Esophagus muscularis mucosa (tissue), 4 donors: Measurements from ENCODE around the gene CYYR1. TPM values are rescaled to one million over a fixed set of nuclear protein-coding genes. Genes with fewer than 3 reads are reported as not detected.

Experiments
- DNase-seq: peaks from one replicate; pipeline ENCODE4 v3.0.0-alpha.2; 2017; ENCODE audit errors: extremely low spot score
- H3K27ac ChIP-seq, 4 donors: fragments of 200-600 bp; sonication (generic); replicated peaks in 1 of 4; 1 replicate in 3 of 4; 2 replicates in 1 of 4; pipeline ENCODE4 v1.5.1; 2016 to 2019; ENCODE audit warnings: mild to moderate bottlenecking in 1 of 4
- H3K27me3 ChIP-seq, 4 donors: fragments of 200-600 bp; sonication (generic); one replicate each; pipeline versions ENCODE4 v1.5.1 to v1.6.0; 2016 to 2019
- H3K36me3 ChIP-seq, 4 donors: fragments of 200-600 bp; sonication (generic); one replicate each; pipeline ENCODE4 v1.5.1; 2016 to 2019
- H3K4me1 ChIP-seq, 4 donors: fragments of 200-600 bp; sonication (generic); one replicate each; pipeline ENCODE4 v1.5.1; 2016 to 2019
- H3K4me3 ChIP-seq, 4 donors: fragments of 200-600 bp; sonication (generic); 1 replicate in 2 of 4; 2 replicates in 2 of 4; pipeline ENCODE4 v1.5.1; 2016 to 2019; ENCODE audit warnings: mild to moderate bottlenecking in 4 of 4, moderate library complexity in 1 of 4
- H3K9me3 ChIP-seq, 4 donors: fragments of 200-600 bp; sonication (generic); 1 replicate in 3 of 4; 2 replicates in 1 of 4; pipeline ENCODE4 v1.5.1; 2016 to 2019
- CTCF ChIP-seq, 3 experiments: fragments of 200-600 bp in 2 of 3; fragments of 450-650 bp in 1 of 3; sonication (generic) in 2 of 3; IDR thresholded peaks; one replicate each; pipeline ENCODE4 v1.5.1; 2017 to 2019; ENCODE audit warnings: antibody characterized with exemption in 3 of 3, mild to moderate bottlenecking in 2 of 3, moderate library complexity in 1 of 3
- EP300 ChIP-seq: sonication (generic); formaldehyde crosslinking; IDR thresholded peaks from one replicate; pipeline ENCODE4 v1.6.1; 2017; ENCODE audit warnings: antibody characterized with exemption
- POLR2A ChIP-seq: fragments of 450-650 bp; IDR thresholded peaks from one replicate; pipeline ENCODE4 v1.6.1; 2017; ENCODE audit warnings: antibody characterized with exemption, moderate library complexity, mild to moderate bottlenecking, low read depth
- POLR2AphosphoS5 ChIP-seq, 2 donors: sonication (generic); formaldehyde crosslinking; IDR thresholded peaks; one replicate each; pipeline ENCODE4 v1.6.1; 2017; ENCODE audit warnings: antibody characterized with exemption in 2 of 2
- WGBS: methylation state at CpG from one replicate; pipeline ENCODE4 v1.1.5; 2018; 5-methylcytosine and 5-hydroxymethylcytosine counted together
- intact Hi-C: fragments of 100-400 bp; cut with DNase I; formaldehyde crosslinking; loops from one replicate; pipeline ENCODE4 v1.15.1; 2023
- total RNA-seq, 4 donors: library from RNA; depleted of rRNA; stranded (reverse); fragments of >200 nt; gene quantifications; one replicate each; pipeline versions ENCODE4 v1.1.0 to v1.2.1, GENCODE V29; 2016

The CYYR1 gene
- total RNA-seq, 4 donors from 2014 or later, result 10.0 to 19.3 (median 16.3) TPM

DNA sequence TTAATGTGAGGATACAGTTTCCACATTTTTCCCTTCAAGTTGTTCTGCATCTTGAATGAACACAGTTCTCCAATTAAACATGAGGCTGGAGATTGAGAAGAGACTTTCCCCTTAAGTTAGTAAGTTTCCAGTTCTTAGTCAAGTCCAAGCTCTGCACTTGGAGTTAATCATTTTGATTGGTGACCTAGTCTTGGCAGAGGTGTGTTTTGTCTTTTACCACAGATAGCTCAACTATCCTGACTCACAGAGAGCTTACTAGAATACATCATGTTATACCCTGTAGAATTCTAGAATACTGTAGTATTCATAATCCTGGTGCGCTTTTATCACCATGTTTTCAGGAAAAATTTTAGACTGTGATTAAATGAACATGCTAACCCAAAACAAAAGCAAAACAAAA lies 129.2 kb downstream of the CYYR1 start:
- 96% methylated on average over 1 of the region's 1 CpG for WGBS

GRCh38 chr21:26443291-26443690 lies 129.8 kb downstream of the CYYR1 start:
- Histone ChIP-seq H3K4me3 (no peak overlapping the region), H3K36me3 (no peaks in the 10 kb centered on the region), H3K27me3 (no peaks in the 10 kb centered on the region), H3K4me1 (no peaks in the 10 kb centered on the region), H3K9me3 (no peaks in the 10 kb centered on the region), H3K27ac (no peak overlapping the region)
- intact Hi-C loops, result no loop called here
- 70% methylated on average over 1 of the region's 1 CpG for WGBS
- TF ChIP-seq EP300, result no peak
- TF ChIP-seq POLR2AphosphoS5 (IDR thresholded peaks at IDR 0.05), result no peak
- no peak for TF ChIP-seq POLR2A
- TF ChIP-seq CTCF (IDR thresholded peaks at IDR 0.05), result no peak
- no peak for DNase-seq

More for the DNA sequence above, 129.2 kb downstream of the CYYR1 start:
- Histone ChIP-seq H3K27me3 (no peaks in the 10 kb centered on the region), H3K9me3 (no peaks in the 10 kb centered on the region), H3K27ac (no peak overlapping the region), H3K36me3 (no peaks in the 10 kb centered on the region), H3K4me1 (no peaks in the 10 kb centered on the region), H3K4me3 (no peak overlapping the region)
- no peak for TF ChIP-seq POLR2AphosphoS5 (IDR thresholded peaks at IDR 0.05)
- TF ChIP-seq POLR2A, result no peak
- no peak for TF ChIP-seq EP300
- no peak for TF ChIP-seq CTCF (IDR thresholded peaks at IDR 0.05)
- intact Hi-C loops, result no loop called here
- DNase-seq, result no peak

- Histone ChIP-seq H3K4me3 (no peak overlapping the region), H3K27ac (no peak overlapping the region), H3K27me3 (no peaks in the 10 kb centered on the region), H3K4me1 (no peaks in the 10 kb centered on the region), H3K36me3 (no peaks in the 10 kb centered on the region), H3K9me3 (no peaks in the 10 kb centered on the region)
- 65% methylated on average over 2 of the region's 2 CpGs for WGBS
- TF ChIP-seq POLR2A, result no peak
- TF ChIP-seq POLR2AphosphoS5 (IDR thresholded peaks at IDR 0.05), result no peak
- no peak for TF ChIP-seq EP300
- no peak for TF ChIP-seq CTCF (IDR thresholded peaks at IDR 0.05)
- no peak for DNase-seq
- intact Hi-C loops, result no loop called here
Observed at GRCh38 chr21:26441149-26441548, 131.9 kb downstream of the CYYR1 start.

GRCh38 chr21:26438976-26439375 lies 134.1 kb downstream of the CYYR1 start:
- H3K4me1 ChIP-seq, result no peaks in the 10 kb centered on the region
- H3K27ac ChIP-seq, result no peak overlapping the region
- no peak overlapping the region for H3K4me3 ChIP-seq
- no peaks in the 10 kb centered on the region for H3K36me3 ChIP-seq
- intact Hi-C loops, result no loop called here
- no peaks in the 10 kb centered on the region for H3K9me3 ChIP-seq
- no peak for DNase-seq
- TF ChIP-seq POLR2AphosphoS5 (IDR thresholded peaks at IDR 0.05), result no peak
- TF ChIP-seq POLR2A, result no peak
- no peaks in the 10 kb centered on the region for H3K27me3 ChIP-seq

DNA sequence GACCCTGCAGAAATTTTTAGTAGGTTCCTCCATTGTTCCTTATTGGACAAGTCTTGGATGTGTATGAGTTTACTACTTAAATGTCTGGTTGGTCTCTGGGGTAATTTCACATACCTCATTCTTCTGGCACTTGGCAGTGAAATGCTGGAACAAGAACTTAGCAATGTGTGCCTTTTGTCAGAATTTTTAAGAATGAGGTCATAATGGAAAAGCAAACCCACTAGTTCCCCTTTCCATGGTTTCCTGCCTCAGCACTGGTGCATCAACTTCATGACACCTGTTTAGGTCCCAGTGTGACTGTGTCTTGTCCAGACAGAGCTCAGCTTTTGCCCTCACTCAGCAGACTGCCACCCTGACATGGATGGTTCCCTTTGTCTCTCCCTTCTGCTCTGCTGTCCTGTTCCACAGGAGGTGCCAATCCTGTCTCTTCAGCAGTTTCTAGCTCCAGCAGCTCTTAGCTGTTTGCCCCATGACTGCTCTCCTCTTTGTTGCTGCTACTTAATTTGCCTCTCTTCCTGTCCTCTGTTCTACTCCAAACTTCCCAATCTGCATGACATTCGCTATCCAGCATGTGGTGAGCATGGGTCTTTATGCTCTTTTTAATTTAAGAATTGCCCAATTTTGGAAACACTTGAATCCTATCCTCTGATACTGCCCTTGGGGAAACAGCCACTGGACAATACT lies 135.6 kb downstream of the CYYR1 start:
- no peaks in the 10 kb centered on the region for H3K36me3 ChIP-seq
- 71% methylated on average over 1 of the region's 1 CpG for WGBS
- TF ChIP-seq POLR2A (no peak), CTCF (IDR thresholded peaks at IDR 0.05) (no peak), EP300 (no peak)

More for the DNA sequence above, 135.6 kb downstream of the CYYR1 start:
- intact Hi-C loops, result no loop called here
- Histone ChIP-seq H3K27ac (no peak overlapping the region), H3K4me3 (no peak overlapping the region), H3K27me3 (no peaks in the 10 kb centered on the region), H3K9me3 (no peaks in the 10 kb centered on the region), H3K4me1 (no peaks in the 10 kb centered on the region)
- no peak for DNase-seq
